Muscle layer of colon (tissue), 2 donors: Measurements from ENCODE around the gene C6orf62.
"Not testable (repeated sequence)": the region's sequence is repeated elsewhere in the genome, so short reads cannot be mapped to it uniquely, and the experiment has no call there.

Experiments
- H3K27ac ChIP-seq: one replicate; pipeline ENCODE4 v1.7.0; 2013; ENCODE audit warnings: low read depth, mild to moderate bottlenecking, low read length, moderate library complexity
- H3K27me3 ChIP-seq, 2 donors: one replicate each; pipeline ENCODE4 v1.7.0; 2013; ENCODE audit warnings: low read length in 2 of 2, mild to moderate bottlenecking in 2 of 2; ENCODE audit not compliant: insufficient read depth in 2 of 2, control insufficient read depth in 1 of 2
- H3K36me3 ChIP-seq: one replicate; pipeline ENCODE4 v1.7.0; 2013; ENCODE audit warnings: mild to moderate bottlenecking, low read length; ENCODE audit not compliant: insufficient read depth
- H3K4me1 ChIP-seq: one replicate; pipeline ENCODE4 v1.7.0; 2013; ENCODE audit warnings: mild to moderate bottlenecking, low read length; ENCODE audit not compliant: insufficient read depth
- H3K4me3 ChIP-seq, 2 donors: one replicate each; pipeline ENCODE4 v1.7.0; 2013; ENCODE audit warnings: low read length in 2 of 2, low read depth in 1 of 2, mild to moderate bottlenecking in 1 of 2, moderate library complexity in 1 of 2
- H3K9ac ChIP-seq: one replicate; pipeline ENCODE4 v1.7.0; 2013; ENCODE audit warnings: low read length
- H3K9me3 ChIP-seq: one replicate; pipeline ENCODE4 v1.7.0; 2013; ENCODE audit warnings: mild to moderate bottlenecking, low read length
- donor health status: abdominal sarcoma.
- donor health status: Adenocarcinoma of cecum.

C6orf62 gene

GRCh38 chr6:24757611-24758010 is 38.7 kb upstream of the C6orf62 start:
- no peak overlapping the region for H3K9ac ChIP-seq
- no peaks in the 10 kb centered on the region for H3K27me3 ChIP-seq
- no peaks in the 10 kb centered on the region for H3K9me3 ChIP-seq
- no peak overlapping the region for H3K27ac ChIP-seq
- H3K4me3 ChIP-seq: no peak overlapping the region
- no peaks in the 10 kb centered on the region for H3K4me1 ChIP-seq
- no peaks in the 10 kb centered on the region for H3K36me3 ChIP-seq

- H3K27me3 ChIP-seq: no peaks in the 10 kb centered on the region
- no peaks in the 10 kb centered on the region for H3K36me3 ChIP-seq
- no peak overlapping the region for H3K9ac ChIP-seq
- no peak overlapping the region for H3K27ac ChIP-seq
- H3K4me3 ChIP-seq: no peak overlapping the region
- no peaks in the 10 kb centered on the region for H3K4me1 ChIP-seq
- H3K9me3 ChIP-seq: no peaks in the 10 kb centered on the region
Measured at GRCh38 chr6:24755279-24755678, 36.3 kb upstream of the C6orf62 start.

- H3K4me3 ChIP-seq, H3K9me3 ChIP-seq, H3K4me1 ChIP-seq, H3K9ac ChIP-seq, H3K27me3 ChIP-seq, H3K36me3 ChIP-seq, H3K27ac ChIP-seq: not testable (repeated sequence)
Measured at GRCh38 chr6:24754378-24754777, 35.4 kb upstream of the C6orf62 start.

GRCh38 chr6:24753545-24753944 is 34.6 kb upstream of the C6orf62 start:
- no peak overlapping the region for H3K27ac ChIP-seq
- H3K27me3 ChIP-seq: no peaks in the 10 kb centered on the region
- no peaks in the 10 kb centered on the region for H3K36me3 ChIP-seq
- H3K4me3 ChIP-seq: no peak overlapping the region
- no peaks in the 10 kb centered on the region for H3K4me1 ChIP-seq
- H3K9me3 ChIP-seq: no peaks in the 10 kb centered on the region
- H3K9ac ChIP-seq: no peak overlapping the region

GRCh38 chr6:24752917-24753492 is 34.1 kb upstream of the C6orf62 start:
- Histone ChIP-seq H3K36me3 (no peaks in the 10 kb centered on the region), H3K9ac (no peak overlapping the region), H3K4me1 (no peaks in the 10 kb centered on the region), H3K4me3 (no peak overlapping the region), H3K27me3 (no peaks in the 10 kb centered on the region), H3K27ac (no peak overlapping the region), H3K9me3 (no peaks in the 10 kb centered on the region)

- Histone ChIP-seq H3K36me3 (no peaks in the 10 kb centered on the region), H3K27ac (no peak overlapping the region)
Measured at GRCh38 chr6:24752503-24752902, 33.5 kb upstream of the C6orf62 start.

GRCh38 chr6:24750878-24751277 is 31.9 kb upstream of the C6orf62 start:
- H3K27ac ChIP-seq, H3K27me3 ChIP-seq, H3K36me3 ChIP-seq, H3K9me3 ChIP-seq, H3K4me3 ChIP-seq, H3K9ac ChIP-seq, H3K4me1 ChIP-seq: not testable (repeated sequence)

More at GRCh38 chr6:24752503-24752902, 33.5 kb upstream of the C6orf62 start:
- H3K27me3 ChIP-seq: no peaks in the 10 kb centered on the region
- no peaks in the 10 kb centered on the region for H3K9me3 ChIP-seq
- no peaks in the 10 kb centered on the region for H3K4me1 ChIP-seq
- H3K4me3 ChIP-seq: no peak overlapping the region
- no peak overlapping the region for H3K9ac ChIP-seq

- Histone ChIP-seq H3K9me3 (no peaks in the 10 kb centered on the region), H3K27ac (no peak overlapping the region), H3K4me1 (no peaks in the 10 kb centered on the region), H3K9ac (no peak overlapping the region), H3K27me3 (no peaks in the 10 kb centered on the region), H3K4me3 (no peak overlapping the region), H3K36me3 (no peaks in the 10 kb centered on the region)
Measured at GRCh38 chr6:24749297-24749696, 30.3 kb upstream of the C6orf62 start.

- H3K36me3 ChIP-seq: no peaks in the 10 kb centered on the region
- H3K4me1 ChIP-seq: no peaks in the 10 kb centered on the region
- H3K27me3 ChIP-seq: no peaks in the 10 kb centered on the region
- no peaks in the 10 kb centered on the region for H3K9me3 ChIP-seq
- H3K27ac ChIP-seq: no peak overlapping the region
- H3K4me3 ChIP-seq: no peak overlapping the region
- no peak overlapping the region for H3K9ac ChIP-seq
Measured at GRCh38 chr6:24744911-24745310, 26.0 kb upstream of the C6orf62 start.

- Histone ChIP-seq H3K36me3 (no peaks in the 10 kb centered on the region), H3K9me3 (no peaks in the 10 kb centered on the region), H3K4me1 (no peaks in the 10 kb centered on the region), H3K4me3 (no peak overlapping the region), H3K27me3 (no peaks in the 10 kb centered on the region), H3K27ac (no peak overlapping the region), H3K9ac (no peak overlapping the region)
Measured at GRCh38 chr6:24743944-24744335, 25.0 kb upstream of the C6orf62 start.

- no peaks in the 10 kb centered on the region for H3K36me3 ChIP-seq
- H3K27ac ChIP-seq: no peak overlapping the region
- H3K4me1 ChIP-seq: no peaks in the 10 kb centered on the region
- no peaks in the 10 kb centered on the region for H3K9me3 ChIP-seq
- H3K9ac ChIP-seq: no peak overlapping the region
- H3K27me3 ChIP-seq: no peaks in the 10 kb centered on the region
- H3K4me3 ChIP-seq: no peak overlapping the region
Measured at GRCh38 chr6:24743265-24743943, 24.4 kb upstream of the C6orf62 start.

- Histone ChIP-seq H3K36me3 (no peaks in the 10 kb centered on the region), H3K27ac (no peak overlapping the region), H3K4me1 (no peaks in the 10 kb centered on the region), H3K9ac (no peak overlapping the region), H3K27me3 (no peaks in the 10 kb centered on the region), H3K9me3 (no peaks in the 10 kb centered on the region), H3K4me3 (no peak overlapping the region)
Measured at GRCh38 chr6:24742216-24742738, 23.3 kb upstream of the C6orf62 start.
